ENCODE results near the gene TSPAN17. TPM values are rescaled to one million over a fixed set of nuclear protein-coding genes. Genes with fewer than 3 reads are reported as not detected.

TSPAN17 gene
- total RNA-seq, 1 donor from 2014 or later, result 27.7 TPM

GRCh38 chr5:176679365-176680225 lies 32.3 kb downstream of the TSPAN17 start:
- H3K27me3 Mint-ChIP-seq, result peaks cover 53% of the 10 kb centered on the region
- H3K4me1 Mint-ChIP-seq, result peaks cover 2% of the 10 kb centered on the region
- H3K4me3 Mint-ChIP-seq, result no peak overlapping the region
- ChIA-PET POLR2A (no interaction called here), CTCF (interaction anchor here (1.8 kb wide), 1 partner anchor 19 kb away, joined by 4 read pairs; no protein-coding TSS in a partner anchor)
- no peaks in the 10 kb centered on the region for H3K36me3 Mint-ChIP-seq (ENCODE audit: low read depth)
- no peak for TF ChIP-seq CTCF (IDR thresholded peaks at IDR 0.05)
- H3K27ac Mint-ChIP-seq, result no peak overlapping the region
- intact Hi-C loops (cut with micrococcal nuclease), result no loop called here
- DNase-seq (no peak), ATAC-seq (ENCODE audit: low read depth) (no peak)
- H3K9me3 Mint-ChIP-seq, result peaks cover 4% of the 10 kb centered on the region

GRCh38 chr5:176680226-176680563 lies 32.9 kb downstream of the TSPAN17 start:
- no peak for TF ChIP-seq CTCF (IDR thresholded peaks at IDR 0.05)
- DNase-seq, result no peak
- Mint-ChIP-seq H3K36me3 (ENCODE audit: low read depth) (peaks cover 2% of the 10 kb centered on the region), H3K4me1 (peaks cover 2% of the 10 kb centered on the region), H3K4me3 (no peak overlapping the region), H3K27ac (no peak overlapping the region), H3K9me3 (peaks cover 7% of the 10 kb centered on the region), H3K27me3 (peaks cover 55% of the 10 kb centered on the region)
- ChIA-PET CTCF (interaction anchor here (1.8 kb wide), 1 partner anchor 20 kb away, joined by 4 read pairs; no protein-coding TSS in a partner anchor), POLR2A (no interaction called here)
- no peak for ATAC-seq (ENCODE audit: low read depth)
- intact Hi-C loops (cut with micrococcal nuclease), result no loop called here

GRCh38 chr5:176682016-176682531 lies 34.8 kb downstream of the TSPAN17 start:
- ChIA-PET POLR2A (no interaction called here), CTCF (no interaction called here)
- Mint-ChIP-seq H3K27ac (no peak overlapping the region), H3K9me3 (peaks cover 11% of the 10 kb centered on the region), H3K4me1 (no peaks in the 10 kb centered on the region), H3K36me3 (ENCODE audit: low read depth) (peaks cover 2% of the 10 kb centered on the region), H3K27me3 (peaks cover 55% of the 10 kb centered on the region), H3K4me3 (no peak overlapping the region)
- ATAC-seq (ENCODE audit: low read depth) (no peak), DNase-seq (no peak)
- intact Hi-C loops (cut with micrococcal nuclease), result no loop called here
- TF ChIP-seq CTCF (IDR thresholded peaks at IDR 0.05), result no peak

GRCh38 chr5:176685010-176685409 lies 37.7 kb downstream of the TSPAN17 start:
- Mint-ChIP-seq H3K4me1 (no peaks in the 10 kb centered on the region), H3K36me3 (ENCODE audit: low read depth) (peaks cover 2% of the 10 kb centered on the region), H3K27ac (no peak overlapping the region), H3K27me3 (peaks cover 44% of the 10 kb centered on the region), H3K4me3 (no peak overlapping the region), H3K9me3 (peaks cover 13% of the 10 kb centered on the region)
- POLR2A ChIA-PET, result no interaction called here
- intact Hi-C loops (cut with micrococcal nuclease), result no loop called here
- CTCF ChIA-PET, result no interaction called here
- no peak for DNase-seq
- no peak for ATAC-seq (ENCODE audit: low read depth)
- no peak for TF ChIP-seq CTCF (IDR thresholded peaks at IDR 0.05)

GRCh38 chr5:176687247-176687646 lies 40.0 kb downstream of the TSPAN17 start:
- Mint-ChIP-seq H3K4me3 (no peak overlapping the region), H3K9me3 (peaks cover 13% of the 10 kb centered on the region), H3K27ac (no peak overlapping the region), H3K4me1 (no peaks in the 10 kb centered on the region), H3K36me3 (ENCODE audit: low read depth) (peaks cover 2% of the 10 kb centered on the region), H3K27me3 (peaks cover 54% of the 10 kb centered on the region)
- TF ChIP-seq CTCF (IDR thresholded peaks at IDR 0.05), result no peak
- no peak for DNase-seq
- ChIA-PET CTCF (no interaction called here), POLR2A (no interaction called here)
- ATAC-seq (ENCODE audit: low read depth), result no peak
- intact Hi-C loops (cut with micrococcal nuclease), result no loop called here

Data from activated B cell treated with CpG ODN at 0.5 μM for 24 hours (primary cell).